Measurements from ENCODE around the gene GIN1. TPM values are rescaled to one million over a fixed set of nuclear protein-coding genes. Genes with fewer than 3 reads are reported as not detected.
"Not testable (repeated sequence)": the region's sequence is repeated elsewhere in the genome, so short reads cannot be mapped to it uniquely, and the experiment has no call there.

The GIN1 gene
- polyA plus RNA-seq, 6 donors from 2014 or later, result 3.6 to 13.8 (median 9.1) TPM

DNA sequence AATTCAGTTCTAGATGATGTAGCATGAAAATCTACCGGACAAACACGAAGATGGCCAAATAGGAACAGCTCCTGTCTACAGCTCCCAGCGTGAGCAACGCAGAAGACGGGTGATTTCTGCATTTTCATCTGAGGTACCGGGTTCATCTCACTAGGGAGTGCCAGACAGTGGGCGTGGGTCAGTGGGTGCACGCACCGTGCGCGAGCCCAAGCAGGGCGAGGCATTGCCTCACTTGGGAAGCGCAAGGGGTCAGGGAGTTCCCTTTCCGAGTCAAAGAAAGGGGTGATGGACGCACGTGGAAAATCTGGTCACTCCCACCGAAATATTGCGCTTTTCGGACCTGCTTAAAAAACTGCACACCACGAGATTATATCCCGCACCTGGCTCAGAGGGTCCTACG lies 73.2 kb downstream of the GIN1 start:
- ATAC-seq (ENCODE audit: low read depth in 2 of 2); H3K4me3 Mint-ChIP-seq; H3K27me3 Mint-ChIP-seq; DNase-seq; H3K36me3 Mint-ChIP-seq; H3K4me1 Mint-ChIP-seq; H3K27ac Mint-ChIP-seq: not testable (repeated sequence)
- H3K9me3 Mint-ChIP-seq, result peaks cover 0 to 12% (median 0%) of the 10 kb centered on the region in 7 donors

GRCh38 chr5:103041071-103041676 lies 78.8 kb downstream of the GIN1 start:
- ATAC-seq (ENCODE audit: low read depth in 2 of 2) (no peak), DNase-seq (no peak)
- no peaks in the 10 kb centered on the region for H3K27me3 Mint-ChIP-seq
- no peaks in the 10 kb centered on the region for H3K36me3 Mint-ChIP-seq
- no peaks in the 10 kb centered on the region for H3K4me1 Mint-ChIP-seq
- H3K4me3 Mint-ChIP-seq, result no peak overlapping the region
- H3K9me3 Mint-ChIP-seq, result no peaks in the 10 kb centered on the region
- H3K27ac Mint-ChIP-seq, result no peak overlapping the region

DNA sequence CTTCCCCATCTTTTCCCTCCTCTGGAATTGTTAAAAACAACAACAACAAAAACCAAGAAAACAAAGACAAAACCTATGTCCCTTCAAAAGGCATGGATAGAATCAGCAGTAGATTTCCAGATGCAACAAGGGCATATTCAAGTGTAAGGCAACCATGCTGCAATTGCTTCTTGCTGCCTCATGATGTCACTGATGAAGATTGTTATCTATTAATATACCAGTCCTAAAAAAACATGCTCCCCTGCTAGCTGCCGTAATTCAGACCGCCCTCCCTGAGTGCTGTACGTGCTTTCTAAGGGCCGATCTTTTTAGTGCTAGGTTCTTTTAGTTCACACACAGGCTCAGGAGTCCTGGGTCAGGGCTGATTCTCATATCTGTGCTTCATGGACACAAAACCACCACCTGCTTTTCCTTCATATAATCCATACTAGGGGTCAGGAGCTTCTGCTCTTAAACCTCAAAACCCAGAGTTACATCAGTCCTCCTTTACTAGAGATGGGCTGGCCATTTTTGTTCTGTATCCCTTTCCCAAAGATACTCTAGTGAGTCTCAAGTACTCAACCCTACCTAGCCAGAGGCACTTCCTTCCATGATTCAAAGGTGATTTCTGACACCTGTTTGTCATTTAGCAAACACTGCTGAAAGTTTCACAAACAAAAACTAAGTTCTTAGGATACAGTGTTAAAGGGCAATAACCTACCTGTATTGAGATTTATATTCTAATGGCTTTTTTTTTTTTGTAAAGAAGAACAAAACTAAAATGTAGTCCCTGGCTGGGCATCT lies 82.1 kb downstream of the GIN1 start:
- Mint-ChIP-seq H3K9me3 (no peaks in the 10 kb centered on the region), H3K27ac (no peak overlapping the region), H3K4me3 (no peak overlapping the region), H3K27me3 (no peaks in the 10 kb centered on the region), H3K36me3 (no peaks in the 10 kb centered on the region), H3K4me1 (no peaks in the 10 kb centered on the region)
- ATAC-seq (ENCODE audit: low read depth in 2 of 2) (no peak), DNase-seq (no peak)

DNA sequence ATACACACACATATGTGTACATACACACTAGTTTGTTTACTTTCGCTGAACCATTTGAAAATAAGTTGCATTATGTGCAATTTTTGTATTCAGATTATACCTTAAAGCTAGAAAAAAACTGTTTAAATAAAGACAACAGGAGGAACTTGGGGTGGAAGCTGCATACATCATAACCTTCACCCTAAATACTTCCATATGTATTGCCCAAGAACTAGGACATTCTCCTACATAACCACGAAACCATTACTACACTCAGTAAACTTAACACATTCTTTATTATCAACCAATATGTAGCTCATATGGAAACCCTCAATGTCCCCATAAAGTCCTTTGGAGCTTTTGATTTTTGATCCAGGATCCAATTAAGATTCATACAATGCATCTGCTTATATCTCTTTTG lies 83.3 kb downstream of the GIN1 start:
- H3K27ac Mint-ChIP-seq, result no peak overlapping the region
- H3K4me1 Mint-ChIP-seq, result no peaks in the 10 kb centered on the region
- ATAC-seq (ENCODE audit: low read depth in 2 of 2), result no peak

More for the DNA sequence above, 83.3 kb downstream of the GIN1 start:
- no peak for DNase-seq
- Mint-ChIP-seq H3K36me3 (no peaks in the 10 kb centered on the region), H3K4me3 (no peak overlapping the region), H3K27me3 (no peaks in the 10 kb centered on the region), H3K9me3 (no peaks in the 10 kb centered on the region)

Other genes with a start within 250 kb of the GIN1 start
- 10 to 100 TPM; 37.4 to 44.3 (median 39.9) TPM for gene PPIP5K2, start 163 bp upstream of the GIN1 start, polyA plus RNA-seq (ENCODE audit: low read depth in 6 of 6)
- 1 to 10 TPM; 1.4 to 7.7 (median 2.6) TPM for gene MACIR, start 138.6 kb upstream of the GIN1 start, polyA plus RNA-seq (ENCODE audit: low read depth in 6 of 6)